Activated CD8-positive, alpha-beta memory T cell treated with anti-CD3 and anti-CD28 coated beads, Interleukin-2, amount 50 U/mL, for 1 hour (primary cell): Measurements from ENCODE around the gene CDC73.

Source experiments
- DNase-seq: peaks from one replicate; pipeline ENCODE4 v3.0.0-alpha.2; 2020; ENCODE audit errors: extremely low read depth

CDC73 gene

DNA sequence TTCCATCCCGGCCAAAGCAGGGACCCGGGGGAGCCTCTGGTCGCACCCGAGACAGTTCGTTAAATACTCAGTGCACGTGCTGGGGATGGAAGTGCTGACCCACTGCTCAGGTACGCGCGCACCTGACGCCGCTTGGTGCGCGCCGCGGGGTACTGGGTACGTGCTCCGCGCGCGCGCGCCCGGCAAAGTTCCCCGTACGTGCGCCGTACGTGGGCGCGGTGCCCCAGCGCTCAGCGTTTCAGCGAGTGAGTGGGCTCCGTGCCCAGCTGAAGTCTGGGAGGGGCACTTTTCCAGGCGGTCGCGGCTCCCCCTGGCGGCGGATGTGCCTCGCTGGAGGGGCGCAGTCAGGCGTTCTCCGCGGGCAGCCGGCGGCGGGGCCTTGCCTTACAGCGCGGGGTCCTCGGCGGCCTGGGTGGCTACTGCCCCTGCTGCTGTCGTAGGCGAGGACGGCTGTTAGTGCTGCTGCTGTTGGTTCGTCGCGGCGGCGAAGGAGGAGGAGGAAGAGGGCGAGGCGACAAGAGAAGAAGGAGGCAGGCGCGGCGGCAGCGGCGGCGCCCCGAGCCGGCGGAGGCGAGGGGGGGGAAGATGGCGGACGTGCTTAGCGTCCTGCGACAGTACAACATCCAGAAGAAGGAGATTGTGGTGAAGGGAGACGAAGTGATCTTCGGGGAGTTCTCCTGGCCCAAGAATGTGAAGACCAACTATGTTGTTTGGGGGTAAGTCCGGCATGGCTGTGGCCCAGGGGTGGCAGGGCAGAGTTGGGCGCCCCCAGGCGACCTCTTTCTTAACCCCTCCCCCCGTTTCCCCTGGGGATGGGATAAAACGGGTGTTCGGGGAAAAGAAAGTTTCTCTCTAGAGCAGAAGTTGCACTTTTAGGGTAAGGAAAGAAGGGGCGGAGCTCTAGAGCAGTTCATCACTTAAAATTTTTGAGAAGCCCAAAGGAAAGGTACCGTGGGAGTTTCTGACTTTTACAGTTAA lies at the start of gene CDC73:
TSS of gene CDC73 (plus strand) at position 416 of the 978 bp plus-strand sequence. CDS start at position 586, 170 bp downstream.
- DNase-seq = peak; percentile 94

DNA sequence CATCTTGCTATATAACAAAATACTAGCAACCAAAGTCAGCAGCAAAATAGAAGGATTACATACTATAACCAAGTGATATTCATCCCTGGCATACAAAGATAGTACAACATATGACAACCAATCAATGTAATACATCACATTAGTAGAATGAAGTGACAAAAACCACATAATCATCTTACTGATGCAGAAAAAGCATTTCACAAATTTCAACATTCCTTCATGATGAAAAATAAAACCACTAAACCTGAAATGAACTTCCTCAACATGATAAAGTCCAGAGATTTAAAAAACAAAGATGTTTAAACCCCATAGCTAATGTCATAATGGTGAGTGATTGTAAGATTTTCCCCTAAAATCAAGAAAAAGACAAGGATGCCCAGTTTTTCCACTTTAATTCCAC lies 43.8 kb upstream of the CDC73 start:
- DNase-seq = no peak

DNA sequence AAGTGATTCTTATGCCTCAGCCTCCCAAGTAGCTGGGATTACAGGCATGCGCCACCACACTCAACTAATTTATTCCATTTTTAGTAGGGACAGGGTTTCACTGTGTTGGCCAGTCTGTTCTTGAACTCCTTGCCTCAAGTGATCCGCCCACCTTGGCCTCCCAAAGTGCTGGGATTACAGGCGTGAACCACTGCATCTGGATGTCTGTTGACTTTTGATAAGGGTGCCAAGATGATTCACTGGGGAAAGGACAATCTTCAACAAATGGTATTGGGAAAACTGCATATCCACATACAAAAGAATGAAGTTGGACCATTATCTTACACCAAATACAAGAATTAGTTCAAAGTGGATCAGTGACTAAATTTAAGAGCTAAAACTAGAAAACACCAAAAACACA lies 42.6 kb upstream of the CDC73 start:
- DNase-seq = no peak

DNA sequence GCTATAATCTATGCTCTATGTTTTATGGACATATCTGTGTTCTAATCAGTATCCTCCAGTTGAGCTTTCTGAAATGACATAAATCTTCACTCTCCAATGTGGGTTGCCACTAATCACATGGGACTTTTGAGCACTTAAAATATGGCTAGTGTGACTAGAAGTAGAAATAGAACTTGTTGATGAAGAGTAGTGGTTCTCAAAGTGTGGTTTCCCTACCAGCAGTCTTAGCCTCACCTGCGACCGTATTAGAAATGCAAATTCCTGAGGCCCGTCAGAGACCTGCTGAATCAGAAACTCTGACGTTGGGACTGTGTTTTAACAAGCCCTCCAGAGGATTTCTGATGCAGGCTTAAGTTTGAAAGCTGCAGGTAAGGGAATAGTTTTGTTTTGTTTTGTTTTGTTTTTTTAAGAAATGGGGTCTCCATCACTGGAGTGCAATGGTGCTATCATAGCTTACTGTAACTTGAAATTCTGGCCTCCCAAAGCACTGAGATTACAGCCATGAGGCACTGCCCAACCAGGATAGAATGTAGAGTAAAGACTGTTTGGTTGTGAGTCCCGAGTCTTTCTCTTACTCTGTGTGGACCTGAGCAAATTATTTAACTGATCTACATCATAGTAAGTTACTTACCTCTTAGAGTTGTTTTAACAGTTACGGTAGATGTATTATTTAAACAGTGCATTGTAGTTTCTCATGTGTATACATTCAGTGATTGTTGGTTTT lies 38.3 kb upstream of the CDC73 start:
- DNase-seq = no peak

DNA sequence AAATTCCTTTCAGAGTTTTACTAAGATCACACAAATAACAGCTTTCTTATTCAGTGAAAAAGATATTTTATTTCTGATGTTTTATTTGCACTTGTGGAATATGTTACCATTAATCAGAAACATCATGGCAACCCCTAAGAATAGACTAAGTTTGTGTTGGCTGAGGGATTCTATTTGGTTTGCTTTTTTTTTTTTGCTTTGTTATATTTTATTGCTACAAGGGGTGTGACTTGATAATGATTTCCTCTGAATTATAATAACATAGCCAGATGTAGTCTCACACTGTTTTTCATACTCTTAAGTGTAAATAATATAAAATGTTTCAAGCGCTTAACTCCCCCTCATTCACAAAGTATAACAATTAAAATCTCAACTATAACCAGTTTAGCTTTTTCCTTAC lies 36.6 kb upstream of the CDC73 start:
- no peak for DNase-seq

DNA sequence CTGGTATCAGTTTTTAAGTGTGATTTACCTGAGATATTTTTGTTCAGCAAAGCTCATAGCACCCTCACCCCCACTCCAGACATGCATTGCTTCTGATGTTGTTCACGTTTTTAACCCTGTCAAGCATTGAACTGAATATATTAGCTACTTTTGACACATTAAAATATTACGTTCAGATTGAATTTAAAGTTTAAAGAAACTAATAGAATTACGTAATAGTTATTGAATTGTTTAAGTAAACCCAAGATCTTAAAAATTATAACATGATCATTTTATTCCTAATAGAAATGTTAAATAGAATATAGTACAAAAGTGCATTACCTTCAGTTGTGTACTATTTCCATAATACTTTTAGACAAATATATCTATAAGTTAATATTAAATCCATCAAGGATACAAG lies 35.5 kb upstream of the CDC73 start:
- DNase-seq = no peak

DNA sequence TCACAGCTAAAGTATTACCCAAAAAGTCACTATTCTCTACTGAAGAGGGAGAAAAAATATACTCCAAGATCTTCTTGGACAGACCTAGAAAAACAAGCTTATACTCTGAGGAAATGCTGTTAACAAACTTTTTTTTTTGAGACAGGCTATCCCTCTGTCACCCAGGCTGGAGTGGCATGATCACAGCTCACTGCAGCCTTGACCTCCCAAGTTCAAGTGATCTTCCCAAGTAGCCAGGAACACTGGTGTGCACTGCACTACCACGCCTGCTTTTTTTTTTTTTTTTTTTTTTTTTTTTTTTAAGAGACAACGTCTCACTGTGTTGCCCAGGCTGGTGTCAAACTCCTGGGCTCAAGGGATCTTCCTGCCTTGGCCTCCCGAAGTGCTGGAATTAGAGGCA lies 33.9 kb upstream of the CDC73 start:
- no peak for DNase-seq

DNA sequence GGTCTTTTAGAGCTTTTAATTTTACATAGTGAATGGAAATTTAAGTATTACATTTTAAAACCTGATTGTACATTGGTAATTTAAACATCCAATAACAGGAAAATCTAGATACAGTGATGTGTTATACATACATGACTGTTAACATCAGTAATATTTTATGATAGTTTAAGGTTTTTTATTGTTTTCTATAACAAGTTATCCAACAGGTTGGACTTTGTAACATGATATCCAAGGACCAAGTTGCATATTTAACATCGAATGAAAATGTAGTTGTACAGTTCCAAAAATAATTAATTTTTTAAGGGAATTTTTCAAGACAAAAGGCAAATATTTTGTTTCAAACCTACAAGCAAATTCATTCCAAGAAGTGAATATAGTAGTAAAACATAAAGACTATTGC lies 31.0 kb upstream of the CDC73 start:
- DNase-seq = no peak

DNA sequence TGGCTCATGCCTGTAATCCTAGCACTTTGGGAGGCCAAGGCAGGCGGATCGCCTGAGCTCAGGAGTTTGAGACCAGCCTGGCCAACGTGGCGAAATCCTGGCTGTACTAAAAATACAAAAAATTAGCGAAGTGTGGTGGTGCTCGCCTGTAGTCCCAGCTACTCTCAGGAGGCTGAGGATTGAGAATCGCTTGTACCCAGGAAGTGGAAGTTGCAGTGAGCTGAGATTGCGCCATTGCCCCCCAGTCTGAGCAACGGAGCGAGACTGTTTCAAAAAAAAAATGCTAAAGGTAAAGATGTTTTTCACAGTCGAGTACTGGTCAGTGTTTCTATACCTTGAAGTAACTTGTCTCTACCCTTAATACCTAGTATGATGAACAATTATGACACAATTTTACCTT lies 27.7 kb upstream of the CDC73 start:
- DNase-seq = no peak

DNA sequence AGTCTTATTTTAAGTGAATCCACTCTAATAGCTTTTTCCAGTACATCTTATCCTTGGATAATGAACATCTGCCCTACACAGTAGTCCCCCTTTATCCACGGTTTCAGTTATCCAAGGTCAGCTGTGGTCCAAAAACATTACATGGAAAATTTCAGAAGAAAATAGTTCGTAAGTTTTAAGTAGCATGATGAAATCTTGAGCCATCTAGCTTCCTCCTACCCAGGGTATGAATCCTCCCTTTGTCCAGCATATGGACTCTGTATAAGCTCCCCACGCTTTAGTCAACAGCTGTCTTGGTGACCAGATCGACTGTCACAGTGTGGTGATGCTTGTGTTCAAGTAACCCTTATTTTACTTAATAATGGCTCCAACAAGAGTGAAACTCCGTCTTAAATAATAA lies 19.2 kb upstream of the CDC73 start:
- DNase-seq = no peak

DNA sequence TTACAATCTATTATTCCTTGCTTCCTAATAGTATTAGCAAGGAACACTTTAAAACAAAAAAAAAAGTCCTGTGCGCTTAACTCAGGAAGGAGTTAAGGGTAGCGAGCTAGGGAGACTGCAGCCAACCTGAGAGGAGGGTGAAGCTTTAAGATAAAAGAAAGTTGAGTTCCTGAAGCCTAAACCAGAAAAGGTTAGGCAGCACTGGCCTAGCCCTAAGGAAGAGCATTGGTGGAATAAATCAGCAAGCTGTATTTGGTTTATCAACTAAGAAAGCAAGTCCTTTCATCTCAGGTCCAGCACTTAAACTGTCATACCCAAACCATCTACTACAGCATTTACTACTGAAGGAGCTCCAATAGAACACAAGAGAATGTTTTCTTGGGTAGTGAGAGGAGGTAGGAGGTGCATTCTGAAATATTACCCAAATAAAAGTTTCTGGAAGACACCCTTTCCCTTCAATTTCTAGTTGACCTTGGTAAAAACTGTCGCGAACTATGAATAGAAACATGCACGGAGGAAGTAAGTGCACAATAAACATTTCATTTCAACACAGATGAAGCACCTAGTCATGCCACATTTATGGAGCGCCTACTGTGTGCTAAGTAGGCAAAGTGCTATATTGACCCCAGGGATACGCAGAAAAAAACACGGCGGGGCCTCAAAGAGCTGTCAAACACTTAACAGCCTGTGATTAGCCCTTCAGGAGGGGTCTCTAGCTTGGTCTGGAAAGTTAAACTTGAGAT lies 17.9 kb upstream of the CDC73 start:
- DNase-seq = no peak

DNA sequence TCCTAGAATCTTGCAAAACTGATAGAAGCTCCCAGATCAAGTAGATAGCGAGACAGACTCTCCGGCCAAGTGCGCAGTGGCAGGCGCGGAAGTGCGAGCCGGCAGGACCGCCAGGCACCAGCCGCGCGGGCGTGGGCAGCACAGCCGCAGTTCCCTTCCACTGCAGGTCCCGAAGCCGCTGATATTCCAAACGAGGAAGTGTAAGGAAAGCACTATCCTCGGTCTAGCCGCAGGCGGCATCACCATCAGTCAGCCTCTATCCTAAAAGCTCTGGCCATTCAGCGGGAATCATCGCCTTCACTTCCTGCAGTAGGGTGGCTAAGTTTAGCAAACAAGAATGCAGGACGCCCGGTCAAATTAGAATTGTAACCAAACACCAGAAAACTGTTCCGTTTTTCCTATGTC lies 17.3 kb upstream of the CDC73 start:
- DNase-seq = no peak

DNA sequence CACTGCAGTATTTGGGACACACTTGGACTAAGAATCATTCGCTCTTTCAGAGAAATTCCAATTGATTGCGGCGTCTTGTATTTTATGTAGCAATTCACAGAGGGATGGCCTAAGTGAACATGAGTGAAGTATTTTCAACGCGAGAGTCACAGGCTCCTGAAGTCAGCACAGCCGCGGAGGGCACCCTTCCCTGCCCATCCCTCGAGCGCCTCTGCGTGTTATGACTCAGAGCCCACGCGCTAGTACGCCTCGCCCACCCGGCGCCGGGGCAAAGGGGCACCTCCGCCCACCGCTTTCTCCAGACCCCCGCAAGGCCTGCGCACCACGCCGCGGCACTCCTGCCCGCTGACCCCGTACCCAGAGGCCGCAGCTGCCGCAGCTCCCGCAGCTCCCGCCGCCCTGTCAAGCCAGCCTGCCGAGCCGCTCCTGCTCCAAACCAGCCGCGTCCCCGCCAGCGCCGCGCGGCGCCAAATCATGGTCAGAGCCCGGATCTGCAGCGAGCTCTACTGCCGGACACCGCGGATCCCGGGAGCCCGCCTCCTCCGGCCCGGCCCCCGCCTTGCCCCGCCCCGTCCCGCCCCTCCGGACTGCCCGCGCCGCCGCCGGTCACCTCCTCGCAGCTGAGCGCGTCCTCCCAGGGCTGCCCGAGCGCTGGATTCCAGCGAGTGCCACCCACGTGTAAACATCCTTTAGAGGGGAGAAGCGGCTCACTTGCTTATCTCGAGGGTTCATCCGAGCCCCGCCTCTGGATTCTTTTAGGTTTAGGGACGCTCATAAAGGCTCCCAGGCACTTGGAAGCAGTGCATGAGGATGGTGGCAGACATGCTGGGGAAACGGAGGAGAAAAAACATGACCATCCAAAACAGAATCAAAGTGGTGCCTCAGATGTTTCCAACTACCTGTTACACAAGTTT lies 16.7 kb upstream of the CDC73 start, which contains the start of gene GLRX2:
TSS of gene GLRX2 (minus strand) at position 508 of the 914 bp plus-strand sequence. CDS start at position 476, 32 bp downstream.
- peak; percentile 45 for DNase-seq

DNA sequence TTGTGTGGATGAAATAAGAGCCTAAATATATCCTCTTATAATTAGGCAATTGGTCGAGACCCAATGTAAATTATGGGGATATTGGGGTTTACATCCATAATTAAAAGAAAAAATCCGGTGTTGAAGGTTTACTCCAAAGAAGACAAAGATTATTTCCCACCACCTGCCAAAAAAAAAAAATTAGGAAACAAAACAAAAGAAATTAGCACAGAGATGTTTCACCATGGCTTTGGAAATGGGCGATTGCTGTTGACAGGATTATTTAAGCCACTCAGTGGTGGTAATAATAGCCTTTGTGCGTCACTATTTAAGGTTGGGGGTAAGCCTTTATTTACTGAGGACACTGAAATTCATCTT lies 16.0 kb upstream of the CDC73 start:
- DNase-seq = no peak

DNA sequence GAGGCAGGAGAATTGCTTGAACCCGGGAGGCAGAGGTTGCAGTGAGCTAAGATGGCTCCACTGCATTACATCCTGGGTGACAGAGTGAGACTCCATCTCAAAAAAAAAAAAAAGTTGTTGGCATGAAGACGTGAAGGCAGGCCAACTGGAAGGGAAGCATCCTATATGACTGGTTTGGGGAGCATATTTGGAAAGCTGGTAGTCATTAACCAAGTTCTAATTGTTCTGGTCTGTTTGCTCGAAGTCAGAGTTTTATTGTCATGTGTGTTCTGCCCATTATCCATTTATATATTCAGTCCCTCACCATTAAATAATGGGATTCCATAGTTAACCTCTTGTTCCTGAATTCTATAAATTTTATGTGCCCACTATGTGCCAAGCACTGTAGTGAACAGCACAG lies 13.4 kb upstream of the CDC73 start:
- no peak for DNase-seq

DNA sequence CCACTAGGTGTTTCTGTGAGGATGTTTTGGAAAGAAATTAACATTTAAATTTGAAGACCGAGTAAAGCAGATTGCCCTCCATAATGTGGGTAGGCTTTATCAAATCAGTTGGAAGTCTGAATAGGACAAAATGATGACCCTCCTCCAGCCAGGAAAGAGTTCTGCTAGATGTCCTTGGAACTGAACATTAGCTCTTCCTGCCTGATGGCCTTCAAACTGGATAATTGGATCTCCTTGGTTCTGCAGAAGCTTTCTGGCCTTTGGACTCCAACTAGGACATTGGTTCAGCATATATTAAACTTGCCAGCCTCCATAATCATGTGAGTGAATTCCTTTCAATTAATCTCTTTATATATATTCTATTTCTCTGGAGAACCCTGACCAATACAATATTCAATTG lies 12.2 kb upstream of the CDC73 start:
- no peak for DNase-seq

DNA sequence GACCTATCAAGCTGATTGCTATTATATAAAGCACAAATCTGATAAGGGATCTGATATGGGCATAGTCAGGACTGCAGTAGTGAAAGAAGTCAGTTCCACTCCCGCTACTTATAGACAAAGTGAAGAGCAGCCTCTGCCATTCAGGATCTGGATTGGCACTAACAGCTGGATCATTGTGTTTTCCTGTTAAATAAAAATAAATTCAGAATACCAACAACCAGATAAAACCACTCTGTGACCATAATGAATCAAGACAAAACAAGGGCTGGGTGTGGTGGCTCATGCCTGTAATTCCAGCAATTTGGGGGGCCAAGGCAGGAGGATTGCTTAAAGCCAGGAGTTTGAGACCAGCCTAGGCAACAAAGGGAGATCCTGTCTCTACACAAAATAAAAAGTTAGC lies 11.6 kb upstream of the CDC73 start:
- DNase-seq = no peak

DNA sequence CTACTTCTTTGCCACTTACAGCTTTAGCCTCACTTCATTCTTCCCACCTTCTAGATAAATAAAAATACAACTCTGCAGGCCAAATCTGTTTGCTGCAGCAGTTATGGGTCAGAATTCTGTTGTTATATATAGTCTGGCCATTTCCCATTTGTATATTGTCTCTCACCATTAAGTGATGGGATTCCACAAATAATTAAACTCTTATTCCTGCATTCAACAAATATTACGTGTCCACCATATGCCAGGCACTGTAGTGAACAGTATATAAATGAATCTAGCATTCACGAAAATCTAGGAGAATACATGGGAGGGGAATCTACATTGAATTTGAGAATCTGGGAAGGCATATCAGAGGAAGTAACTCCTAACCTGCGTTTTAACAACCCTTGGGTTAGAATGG lies 11.0 kb upstream of the CDC73 start:
- DNase-seq = no peak

DNA sequence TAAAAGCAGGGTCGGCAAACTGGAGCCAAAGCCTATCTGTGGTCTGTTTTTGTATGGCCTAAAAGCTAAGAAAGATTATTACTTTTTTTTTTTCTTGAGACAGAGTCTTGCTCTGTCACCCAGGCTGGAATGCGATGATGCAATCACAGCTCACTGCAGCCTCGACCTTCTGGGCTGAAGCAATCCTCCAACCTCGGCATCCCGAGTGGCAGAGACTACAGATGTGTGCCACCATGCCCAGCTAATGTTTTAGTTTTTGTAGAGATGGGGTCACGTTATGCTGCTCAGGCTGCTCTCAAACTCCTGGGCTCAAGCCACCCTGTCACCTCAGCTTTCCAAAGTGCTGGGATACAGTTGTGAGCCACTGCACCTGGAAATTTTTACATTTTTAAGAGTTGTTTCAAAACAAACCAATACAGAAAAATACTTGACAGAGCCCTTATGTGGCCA lies 10.2 kb upstream of the CDC73 start:
- DNase-seq = no peak

DNA sequence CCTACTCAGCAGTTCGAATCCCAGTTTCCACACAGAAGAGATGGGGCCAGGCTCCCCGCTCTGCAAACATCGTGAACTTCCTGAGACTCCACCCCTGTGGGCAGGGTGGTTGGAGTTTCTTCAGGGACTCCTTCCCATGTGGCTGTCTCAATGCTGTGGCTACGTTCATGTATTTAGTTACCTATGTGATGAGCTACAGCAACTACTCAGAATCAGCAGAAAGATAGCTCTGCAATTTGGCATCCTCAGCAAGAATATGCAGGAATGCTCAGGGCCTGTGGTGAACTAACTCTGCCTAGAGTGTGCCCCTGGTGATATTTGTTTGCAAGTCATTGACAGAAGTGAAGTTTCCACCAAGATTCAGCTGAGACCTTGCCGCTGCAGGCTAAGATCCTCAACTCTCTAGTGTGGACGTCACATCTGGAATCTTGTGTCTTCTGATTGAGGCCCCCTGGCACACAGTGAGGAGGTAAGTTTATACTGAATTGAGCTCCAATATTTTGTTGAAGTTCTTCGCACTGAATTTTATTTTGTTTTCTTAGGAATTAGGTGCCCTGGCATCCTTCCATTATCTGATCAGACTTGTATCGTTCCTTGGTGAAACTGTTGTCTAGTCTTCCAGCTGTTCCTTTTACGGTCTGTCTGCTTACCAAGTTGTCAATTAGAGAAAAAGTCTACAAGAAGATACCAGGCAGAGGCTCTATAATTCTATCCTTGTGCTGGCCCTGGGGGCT lies 8.4 kb upstream of the CDC73 start:
- DNase-seq = no peak

DNA sequence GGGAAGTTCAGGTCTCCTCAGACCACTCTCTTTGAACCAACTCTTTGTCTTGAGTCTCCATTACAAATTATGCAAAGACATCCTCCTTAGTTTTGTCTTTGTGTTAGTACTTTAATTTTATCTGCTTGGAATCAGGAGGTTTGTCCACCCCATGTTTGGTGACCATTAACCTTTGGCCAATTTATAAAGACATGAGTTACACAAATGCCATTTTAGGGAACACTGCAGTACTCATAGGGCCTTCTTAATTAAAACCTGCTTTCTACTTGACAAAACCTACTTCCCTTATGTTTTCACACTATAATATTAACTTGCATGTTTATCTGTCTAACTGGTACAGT lies 7.9 kb upstream of the CDC73 start:
- DNase-seq = no peak
